RWPE2 (cell line): ENCODE data around the gene TNN.
"Not testable (repeated sequence)": the region's sequence is repeated elsewhere in the genome, so short reads cannot be mapped to it uniquely, and the experiment has no call there.

Source experiments
- ATAC-seq: fragments of 200-7000 bp; cut with Tn5 transposase; 3 replicates; pipeline ENCODE4 v1.9.1; 2021; ENCODE audit warnings: low read depth
- DNase-seq: peaks from one replicate; pipeline ENCODE4 v3.0.0-alpha.2; 2020; ENCODE audit warnings: low spot score
- H3K27ac ChIP-seq: fragments of 450-650 bp; 2 replicates; pipeline ENCODE4 v1.5.1; 2017; ENCODE audit warnings: mild to moderate bottlenecking; ENCODE audit not compliant: poor library complexity, severe bottlenecking
- H3K27me3 ChIP-seq: fragments of 250-450 bp; sonication (Bioruptor Pico); 2 replicates; pipeline ENCODE4 v1.5.1; 2021; ENCODE audit warnings: mild to moderate bottlenecking, moderate library complexity; ENCODE audit not compliant: insufficient read depth, poor library complexity, severe bottlenecking
- H3K36me3 ChIP-seq: fragments of 250-450 bp; sonication (Bioruptor Pico); 2 replicates; pipeline ENCODE4 v1.5.1; 2020; ENCODE audit warnings: low read depth, mild to moderate bottlenecking, moderate library complexity
- H3K4me1 ChIP-seq: fragments of 250-450 bp; sonication (Bioruptor Pico); 2 replicates; pipeline ENCODE4 v1.5.1; 2021; ENCODE audit warnings: mild to moderate bottlenecking, moderate library complexity; ENCODE audit not compliant: insufficient read depth, poor library complexity, severe bottlenecking
- H3K4me3 ChIP-seq: fragments of 250-450 bp; sonication (Bioruptor Pico); 2 replicates; pipeline ENCODE4 v1.5.1; 2021; ENCODE audit warnings: mild to moderate bottlenecking, moderate library complexity; ENCODE audit not compliant: severe bottlenecking
- H3K9me3 ChIP-seq: fragments of 250-450 bp; sonication (Bioruptor Pico); 2 replicates; pipeline ENCODE4 v1.5.1; 2021; ENCODE audit warnings: mild to moderate bottlenecking, moderate library complexity; ENCODE audit not compliant: severe bottlenecking
- TF ChIP-seq, protein P1 (sequence below): fragments of 450-650 bp; IDR thresholded peaks from one replicate; pipeline ENCODE4 v1.5.1; 2017; ENCODE audit warnings: mild to moderate bottlenecking, moderate library complexity; ENCODE audit not compliant: poor library complexity, severe bottlenecking

TNN gene

DNA sequence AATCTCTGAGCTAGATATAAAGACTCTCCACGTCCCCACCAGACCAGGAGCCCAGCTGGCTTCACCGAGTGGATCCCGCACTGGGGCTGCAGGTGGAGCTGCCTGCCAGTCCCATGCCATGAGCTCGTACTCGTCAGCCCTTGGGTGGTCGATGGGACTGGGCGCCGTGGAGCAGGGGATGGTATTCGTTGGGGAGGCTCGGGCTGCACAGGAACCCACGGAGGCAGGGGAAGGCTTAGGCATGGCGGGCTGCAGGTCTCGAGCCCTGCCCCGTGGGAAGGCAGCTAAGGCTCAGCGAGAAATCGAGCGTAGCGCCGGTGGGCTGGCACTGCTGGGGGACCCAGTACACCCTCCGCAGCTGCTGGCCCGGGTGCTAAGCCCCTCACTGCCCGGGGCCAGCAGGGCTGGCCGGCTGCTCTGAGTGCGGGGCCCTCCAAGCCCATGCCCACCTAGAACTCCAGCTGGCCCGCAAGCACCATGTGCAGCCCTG is 40.7 kb downstream of the TNN start:
- not testable (repeated sequence) for H3K36me3 ChIP-seq, H3K4me3 ChIP-seq, H3K9me3 ChIP-seq, ATAC-seq, H3K27me3 ChIP-seq, H3K4me1 ChIP-seq, H3K27ac ChIP-seq, DNase-seq

DNA sequence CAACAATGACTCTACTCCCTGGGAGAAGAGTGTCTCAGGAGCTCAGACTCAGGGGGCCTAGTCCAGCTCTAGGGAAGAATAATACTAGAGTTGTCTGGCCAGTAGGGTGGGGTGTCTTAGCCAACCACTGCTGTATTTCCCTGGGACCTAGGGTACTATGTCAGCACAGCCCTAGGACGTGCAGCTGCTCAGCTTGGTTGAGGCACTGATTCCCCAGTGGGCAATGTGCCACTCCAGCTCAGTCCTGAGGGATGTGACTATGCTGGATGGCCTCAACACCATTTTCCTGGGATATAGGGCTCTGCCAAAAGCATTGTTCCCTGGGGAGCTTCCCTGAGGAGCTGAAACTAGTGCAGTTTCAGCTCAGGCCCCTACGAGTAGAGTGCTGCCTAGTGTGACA is 47.4 kb downstream of the TNN start:
- ATAC-seq (no peak), DNase-seq (no peak)
- TF ChIP-seq, protein P1, sequence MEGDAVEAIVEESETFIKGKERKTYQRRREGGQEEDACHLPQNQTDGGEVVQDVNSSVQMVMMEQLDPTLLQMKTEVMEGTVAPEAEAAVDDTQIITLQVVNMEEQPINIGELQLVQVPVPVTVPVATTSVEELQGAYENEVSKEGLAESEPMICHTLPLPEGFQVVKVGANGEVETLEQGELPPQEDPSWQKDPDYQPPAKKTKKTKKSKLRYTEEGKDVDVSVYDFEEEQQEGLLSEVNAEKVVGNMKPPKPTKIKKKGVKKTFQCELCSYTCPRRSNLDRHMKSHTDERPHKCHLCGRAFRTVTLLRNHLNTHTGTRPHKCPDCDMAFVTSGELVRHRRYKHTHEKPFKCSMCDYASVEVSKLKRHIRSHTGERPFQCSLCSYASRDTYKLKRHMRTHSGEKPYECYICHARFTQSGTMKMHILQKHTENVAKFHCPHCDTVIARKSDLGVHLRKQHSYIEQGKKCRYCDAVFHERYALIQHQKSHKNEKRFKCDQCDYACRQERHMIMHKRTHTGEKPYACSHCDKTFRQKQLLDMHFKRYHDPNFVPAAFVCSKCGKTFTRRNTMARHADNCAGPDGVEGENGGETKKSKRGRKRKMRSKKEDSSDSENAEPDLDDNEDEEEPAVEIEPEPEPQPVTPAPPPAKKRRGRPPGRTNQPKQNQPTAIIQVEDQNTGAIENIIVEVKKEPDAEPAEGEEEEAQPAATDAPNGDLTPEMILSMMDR, result no peak
- no peaks in the 10 kb centered on the region for H3K9me3 ChIP-seq
- no peaks in the 10 kb centered on the region for H3K27me3 ChIP-seq
- H3K4me3 ChIP-seq, result no peak overlapping the region
- no peaks in the 10 kb centered on the region for H3K4me1 ChIP-seq
- H3K27ac ChIP-seq, result no peak overlapping the region
- H3K36me3 ChIP-seq, result no peaks in the 10 kb centered on the region

DNA sequence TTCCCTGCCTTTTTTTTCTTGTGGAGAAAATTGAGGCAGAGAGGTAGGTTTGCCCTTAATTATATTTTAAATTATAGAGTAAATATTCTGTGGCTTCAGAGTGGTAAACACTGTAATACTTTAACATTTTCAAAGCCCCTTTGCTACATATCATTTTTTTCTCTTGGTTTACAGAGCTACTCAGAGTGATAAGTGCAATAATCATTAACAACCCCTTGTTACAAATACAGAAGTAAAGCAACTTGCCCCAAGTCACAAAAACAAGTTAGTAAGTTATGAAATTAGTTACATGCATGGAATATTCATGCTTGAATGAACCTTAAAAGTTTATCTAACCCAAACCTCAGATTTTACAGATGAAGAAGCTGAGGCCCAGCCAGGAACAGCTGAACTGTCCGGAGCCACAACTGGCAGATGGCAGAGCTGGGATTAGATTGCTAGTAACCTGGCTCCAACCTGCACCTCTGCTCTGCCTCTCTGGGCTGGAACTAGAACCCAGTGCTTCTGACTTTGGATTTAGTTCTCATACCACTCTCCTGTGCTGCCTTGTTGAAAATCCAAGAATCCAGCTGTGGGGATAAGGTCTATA is 48.7 kb downstream of the TNN start:
- ATAC-seq (no peak), DNase-seq (no peak)
- no peaks in the 10 kb centered on the region for H3K36me3 ChIP-seq
- no peaks in the 10 kb centered on the region for H3K4me1 ChIP-seq
- no peak overlapping the region for H3K27ac ChIP-seq
- no peaks in the 10 kb centered on the region for H3K27me3 ChIP-seq
- H3K9me3 ChIP-seq, result no peaks in the 10 kb centered on the region
- TF ChIP-seq, protein P1, result no peak
- no peak overlapping the region for H3K4me3 ChIP-seq

DNA sequence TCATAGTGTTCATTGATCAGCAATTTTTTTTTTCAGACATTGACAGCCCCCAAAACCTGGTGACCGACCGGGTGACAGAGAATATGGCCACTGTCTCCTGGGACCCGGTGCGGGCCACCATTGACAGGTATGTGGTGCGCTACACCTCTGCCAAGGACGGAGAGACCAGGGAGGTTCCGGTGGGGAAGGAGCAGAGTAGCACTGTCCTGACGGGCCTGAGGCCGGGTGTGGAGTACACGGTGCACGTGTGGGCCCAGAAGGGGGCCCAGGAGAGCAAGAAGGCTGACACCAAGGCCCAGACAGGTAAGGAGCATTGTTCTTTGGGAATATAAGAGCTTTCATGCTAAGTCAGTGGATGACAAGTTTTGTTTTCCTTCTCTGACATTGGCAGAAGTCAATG is 49.3 kb downstream of the TNN start:
- Histone ChIP-seq H3K4me3 (no peak overlapping the region), H3K36me3 (no peaks in the 10 kb centered on the region), H3K9me3 (no peaks in the 10 kb centered on the region), H3K4me1 (no peaks in the 10 kb centered on the region), H3K27ac (no peak overlapping the region), H3K27me3 (no peaks in the 10 kb centered on the region)
- TF ChIP-seq, protein P1, result no peak
- ATAC-seq (no peak), DNase-seq (no peak)

DNA sequence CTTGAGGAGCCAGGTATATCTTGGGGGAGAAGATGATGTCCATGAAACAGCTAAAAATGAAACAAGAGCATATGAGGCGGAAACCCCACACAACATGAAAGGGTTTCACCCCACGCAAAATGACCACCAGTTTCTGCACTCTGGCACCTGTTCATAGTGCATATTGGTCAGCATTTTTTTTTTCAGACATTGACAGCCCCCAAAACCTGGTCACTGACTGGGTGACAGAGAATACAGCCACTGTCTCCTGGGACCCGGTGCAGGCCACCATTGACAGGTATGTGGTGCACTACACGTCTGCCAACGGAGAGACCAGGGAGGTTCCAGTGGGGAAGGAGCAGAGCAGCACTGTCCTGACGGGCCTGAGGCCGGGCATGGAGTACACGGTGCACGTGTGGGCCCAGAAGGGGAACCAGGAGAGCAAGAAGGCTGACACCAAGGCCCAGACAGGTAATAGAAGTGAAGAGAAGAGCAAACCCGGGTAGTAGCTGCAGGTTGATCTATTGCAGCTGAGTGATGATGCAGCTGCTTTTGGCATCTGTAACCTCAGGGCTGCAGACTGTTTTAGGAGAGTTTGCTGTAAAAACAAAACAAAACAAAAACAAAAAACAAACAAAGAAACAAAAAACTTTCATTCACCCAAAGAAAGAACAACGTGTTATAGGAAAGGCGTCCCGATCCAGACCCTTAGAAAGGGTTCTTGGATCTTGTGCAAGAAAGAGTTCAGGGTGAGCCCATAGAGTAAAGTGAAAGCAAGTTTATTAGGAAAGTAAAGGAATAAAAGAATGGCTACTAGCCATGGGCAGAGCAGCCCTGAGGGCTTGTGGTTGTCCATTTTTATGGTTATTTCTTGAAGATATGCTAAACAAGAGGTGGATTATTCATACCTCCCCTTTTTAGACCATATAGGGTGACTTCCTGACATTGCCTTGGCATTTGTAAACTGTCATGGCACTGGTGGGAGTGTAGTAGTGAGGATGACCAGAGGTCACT is 51.0 kb downstream of the TNN start:
- TF ChIP-seq, protein P1, result no peak
- H3K27me3 ChIP-seq, result no peaks in the 10 kb centered on the region
- no peak overlapping the region for H3K4me3 ChIP-seq
- DNase-seq (no peak), ATAC-seq (no peak)
- no peaks in the 10 kb centered on the region for H3K4me1 ChIP-seq
- H3K9me3 ChIP-seq, result no peaks in the 10 kb centered on the region
- H3K27ac ChIP-seq, result no peak overlapping the region
- H3K36me3 ChIP-seq, result no peaks in the 10 kb centered on the region
